NOMO-1 (cell line): ENCODE results near the gene OR1L8.

Experiments
- DNase-seq, 2 experiments: peaks; one replicate each; lab custom pipeline; 2025; ENCODE audit not compliant: unreplicated experiment in 2 of 2; lab: John Stamatoyannopoulos, UW

OR1L8 gene

GRCh38 chr9:122518226-122518625 is 65.0 kb downstream of the OR1L8 start:
- DNase-seq, result no peak
